ENCODE results near the gene COL4A4. TPM values are rescaled to one million over a fixed set of nuclear protein-coding genes. Genes with fewer than 3 reads are reported as not detected.

Gene COL4A4
- total and polyA plus RNA-seq, 2 of the 13 experiments (the other 11 are each of a cell fraction or from before 2014, with no cell fraction given), result not detected

DNA sequence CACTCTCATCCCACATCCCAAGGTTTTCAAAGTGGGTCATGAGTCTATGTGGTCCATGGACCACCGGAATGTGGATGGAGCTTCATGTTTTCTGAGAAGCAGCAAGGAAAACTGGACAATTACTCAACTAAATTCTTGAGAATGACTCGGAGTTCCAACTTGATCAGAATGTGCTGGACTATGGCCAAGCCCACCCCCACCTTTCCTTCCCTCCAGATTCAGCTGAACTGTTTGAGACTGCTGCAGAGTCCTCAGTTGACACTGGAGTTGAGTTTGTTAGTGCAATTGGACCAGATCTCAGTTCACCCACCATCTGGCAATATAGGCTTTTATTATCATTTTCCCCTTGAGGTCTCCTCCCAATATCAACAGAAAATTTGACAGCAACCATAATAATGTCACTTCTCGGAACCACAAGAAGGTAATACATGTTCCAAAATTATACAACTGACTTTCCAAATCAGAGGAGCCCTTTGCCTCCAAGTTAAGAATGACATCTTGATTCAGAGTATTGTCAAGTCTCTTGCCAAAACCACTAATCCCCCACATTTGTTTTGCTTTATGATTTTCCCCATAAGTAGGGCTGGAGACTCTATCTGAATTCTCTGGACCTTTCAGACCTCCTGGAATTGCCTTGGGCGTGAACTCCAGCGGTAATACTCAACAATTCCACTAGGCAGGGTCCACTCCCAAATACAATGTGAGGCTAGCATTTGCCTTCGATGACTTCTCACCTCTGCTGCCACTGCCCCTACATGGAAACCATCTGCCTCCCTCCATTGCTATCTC is 8.8 kb downstream of the COL4A4 start (continued):
- TF ChIP-seq ZFP82 (CRISPR knock-in tag; IDR thresholded peaks at IDR 0.05; ENCODE audit: borderline replicate concordance) (no peak), CBX1 (IDR thresholded peaks at IDR 0.05; ENCODE audit: low read depth) (no peak), ZNF562 (CRISPR knock-in tag; IDR thresholded peaks at IDR 0.05; ENCODE audit: borderline replicate concordance) (no peak)

- H2AFZ ChIP-seq (ENCODE audit: low read length), result no peak overlapping the region
- WGBS (ENCODE audit: low lambda C conversion rate), result 2% methylated on average over 4 of the region's 4 CpGs
- no peaks in the 10 kb centered on the region for H3K79me2 ChIP-seq (ENCODE audit: insufficient read depth, low read length)
- no peak for FAIRE-seq
- intact Hi-C loops (cut with micrococcal nuclease; ENCODE audit: unreplicated experiment), result no loop called here
- no peak overlapping the region for H3K9ac ChIP-seq (ENCODE audit: insufficient read depth, low read depth, low read length)
- no peaks in the 10 kb centered on the region for H3K9me3 ChIP-seq (ENCODE audit: low read length)
- no peaks in the 10 kb centered on the region for H3K36me3 ChIP-seq (replicated peaks in 1 of 2; ENCODE audit: control insufficient read depth in 1 of 2, insufficient read depth in 2 of 2, low read length in 2 of 2)
- no peak overlapping the region for H3K4me2 ChIP-seq (ENCODE audit: low read depth, low read length)
- DNase-seq (ENCODE audit: low spot score), result no peak
- in situ Hi-C loops (cut with HindIII; ENCODE audit: extremely low pct_ligation_motif_present, low pct_unique_long_range_greater_than_20kb), result no loop called here
- H3K27me3 ChIP-seq (ENCODE audit: control insufficient read depth in 1 of 2, insufficient read depth in 2 of 2, low read length in 2 of 2), result no peaks in the 10 kb centered on the region
- no peaks in the 10 kb centered on the region for H3K4me1 ChIP-seq (ENCODE audit: insufficient read depth, low read length)
- H4K20me1 ChIP-seq (ENCODE audit: insufficient read depth, low read length), result no peaks in the 10 kb centered on the region
- ChIA-PET CTCF (ENCODE audit: low intra/inter-chr PET ratio, low total read pairs) (no interaction called here), POLR2A (no interaction called here)
- TF ChIP-seq, protein P1, sequence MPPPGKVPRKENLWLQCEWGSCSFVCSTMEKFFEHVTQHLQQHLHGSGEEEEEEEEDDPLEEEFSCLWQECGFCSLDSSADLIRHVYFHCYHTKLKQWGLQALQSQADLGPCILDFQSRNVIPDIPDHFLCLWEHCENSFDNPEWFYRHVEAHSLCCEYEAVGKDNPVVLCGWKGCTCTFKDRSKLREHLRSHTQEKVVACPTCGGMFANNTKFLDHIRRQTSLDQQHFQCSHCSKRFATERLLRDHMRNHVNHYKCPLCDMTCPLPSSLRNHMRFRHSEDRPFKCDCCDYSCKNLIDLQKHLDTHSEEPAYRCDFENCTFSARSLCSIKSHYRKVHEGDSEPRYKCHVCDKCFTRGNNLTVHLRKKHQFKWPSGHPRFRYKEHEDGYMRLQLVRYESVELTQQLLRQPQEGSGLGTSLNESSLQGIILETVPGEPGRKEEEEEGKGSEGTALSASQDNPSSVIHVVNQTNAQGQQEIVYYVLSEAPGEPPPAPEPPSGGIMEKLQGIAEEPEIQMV (CRISPR knock-in tag; IDR thresholded peaks at IDR 0.05; ENCODE audit: low read depth), result no peak
- no peak for TF ChIP-seq ZNF607 (CRISPR knock-in tag; IDR thresholded peaks at IDR 0.05; ENCODE audit: borderline replicate concordance)
- no peak for TF ChIP-seq ZNF326 (CRISPR knock-in tag; IDR thresholded peaks at IDR 0.05; ENCODE audit: borderline replicate concordance)
- H3K27ac ChIP-seq (ENCODE audit: extremely low read length, insufficient read depth, low read length), result no peak overlapping the region
- H3K4me3 ChIP-seq (replicated peaks in 1 of 3; ENCODE audit: insufficient read depth in 1 of 3, low read depth in 2 of 3, low read length in 3 of 3), result no peak overlapping the region
- ATAC-seq, result no peak
- BruUV-seq (replicated peaks), result no TSS peak
Observed at GRCh38 chr2:227153758-227154486, 10.1 kb downstream of the COL4A4 start.

All from HepG2 (cell line).